ENCODE data around the gene E2F2. TPM values are rescaled to one million over a fixed set of nuclear protein-coding genes. Genes with fewer than 3 reads are reported as not detected.

E2F2 gene
- total RNA-seq, 6 donors from 2014 or later: 0.69 to 1.9 (median 1.1) TPM

GRCh38 chr1:23459338-23459757 is 71.7 kb downstream of the E2F2 start:
- no peak for DNase-seq
- Histone ChIP-seq H3K9me3 (no peaks in the 10 kb centered on the region), H3K27ac (no peak overlapping the region), H3K27me3 (no peaks in the 10 kb centered on the region), H3K4me1 (peaks cover 0 to 8% (median 4%) of the 10 kb centered on the region in 4 donors), H3K36me3 (peaks cover 0 to 9% (median 0%) of the 10 kb centered on the region in 4 donors), H3K4me3 (no peak overlapping the region)
- 81 to 82% methylated on average over 2 of the region's 2 CpGs for WGBS, 2 donors
- ATAC-seq (ENCODE audit: low FRiP score in 2 of 2): no peak
- no peak for TF ChIP-seq EP300 (IDR thresholded peaks at IDR 0.05)
- no peak for TF ChIP-seq POLR2AphosphoS5 (IDR thresholded peaks at IDR 0.05)
- TF ChIP-seq CTCF (IDR thresholded peaks at IDR 0.05): no peak
- no peak for TF ChIP-seq POLR2A (IDR thresholded peaks at IDR 0.05)

Other genes with a start within 250 kb of the E2F2 start
- gene HNRNPR, start 186.9 kb downstream of the E2F2 start, total RNA-seq: 10 to 100 TPM; 43.9 to 97.7 (median 73.5) TPM
- 10 to 100 TPM in 2 of 6 donors, 1 to 10 TPM in 4; 5.5 to 11.3 (median 8.2) TPM for gene ZNF436, start 161.4 kb downstream of the E2F2 start, total RNA-seq
- 100 to 1,000 TPM in 1 of 6 donors, 10 to 100 TPM in 5; 32.5 to 141 (median 42.9) TPM for gene TCEA3, start 106.5 kb downstream of the E2F2 start, total RNA-seq
- 10 to 100 TPM; 29.5 to 47.2 (median 41.8) TPM for gene ASAP3, start 47.1 kb downstream of the E2F2 start, total RNA-seq
- gene ID3, start 28.3 kb upstream of the E2F2 start, total RNA-seq: 100 to 1,000 TPM in 4 of 6 donors, 10 to 100 TPM in 2; 75.4 to 269 (median 135) TPM
- 1,000 to 10,000 TPM in 1 of 6 donors, 100 to 1,000 TPM in 5; 497 to 1,020 (median 874) TPM for gene RPL11, start 160.6 kb upstream of the E2F2 start, total RNA-seq
- gene ELOA, start 212.2 kb upstream of the E2F2 start, total RNA-seq: 10 to 100 TPM; 43.2 to 71.2 (median 59.0) TPM
- 10 to 100 TPM; 29.5 to 57.0 (median 45.1) TPM for gene PITHD1, start 247.2 kb upstream of the E2F2 start, total RNA-seq